ENCODE results near the gene RPAP3. TPM values are rescaled to one million over a fixed set of nuclear protein-coding genes. Genes with fewer than 3 reads are reported as not detected.

RPAP3 gene
- total RNA-seq, 1 experiment from 2014 or later, result 48.9 TPM

DNA sequence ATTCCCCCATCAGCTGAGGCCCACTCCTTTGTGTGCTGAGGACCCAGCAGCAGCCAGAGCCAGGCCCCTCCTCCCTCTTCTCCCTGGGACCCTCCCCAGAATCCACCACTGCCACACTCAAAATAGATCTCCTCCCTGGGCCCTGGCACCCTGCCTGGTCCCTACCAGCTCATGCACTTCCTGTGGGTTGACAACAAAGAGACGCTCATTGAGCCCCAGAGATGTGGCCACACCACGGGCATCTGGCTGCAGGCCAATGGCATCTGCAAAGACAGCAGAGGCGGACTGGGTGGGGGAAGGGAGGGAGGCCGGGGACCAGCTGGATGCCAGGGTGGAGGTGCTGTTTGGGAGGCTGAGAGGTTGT, 35.5 kb upstream of the RPAP3 start:
- Histone ChIP-seq H2BK20ac (ENCODE audit: low read depth, low read length, poor library complexity, severe bottlenecking) (no peak overlapping the region), H2AK5ac (ENCODE audit: insufficient read length, low read length) (no peak overlapping the region), H3K9me3 (ENCODE audit: control insufficient read depth, low read depth, low read length) (no peaks in the 10 kb centered on the region), H3K79me1 (ENCODE audit: insufficient read depth, low read depth, low read length, poor library complexity, severe bottlenecking) (no peaks in the 10 kb centered on the region), H3K56ac (ENCODE audit: insufficient read length, low read depth, low read length) (no peak overlapping the region), H3K18ac (ENCODE audit: insufficient read length, low read depth, low read length) (no peak overlapping the region), H3K9ac (ENCODE audit: extremely low read depth, insufficient read length, low read length) (no peak overlapping the region), H3K27ac (ENCODE audit: insufficient read length, low read depth, low read length) (no peak overlapping the region), H2AFZ (ENCODE audit: low read length) (no peak overlapping the region), H3K4ac (ENCODE audit: low read depth, low read length) (no peak overlapping the region), H4K5ac (ENCODE audit: insufficient read length, low read depth, low read length) (no peak overlapping the region), H3K27me3 (ENCODE audit: insufficient read depth, low read length) (no peaks in the 10 kb centered on the region), H2BK15ac (ENCODE audit: low read depth, low read length) (no peak overlapping the region), H4K20me1 (ENCODE audit: control insufficient read depth, insufficient read depth, insufficient read length) (no peaks in the 10 kb centered on the region), H3K14ac (ENCODE audit: insufficient read depth, low read length) (no peak overlapping the region), H2BK5ac (ENCODE audit: insufficient read length, low read length) (no peak overlapping the region), H3K23me2 (ENCODE audit: insufficient read length, low read depth, low read length, poor library complexity, severe bottlenecking) (no peaks in the 10 kb centered on the region), H2BK12ac (ENCODE audit: insufficient read length, low read depth, low read length) (no peak overlapping the region), H3K79me2 (ENCODE audit: insufficient read depth, low read length) (no peaks in the 10 kb centered on the region), H2BK120ac (ENCODE audit: low read depth, low read length, poor library complexity, severe bottlenecking) (no peak overlapping the region), H3K23ac (ENCODE audit: insufficient read length, low read depth, low read length) (no peak overlapping the region), H3K4me1 (ENCODE audit: insufficient read depth, low read length) (no peaks in the 10 kb centered on the region; the same call in 1 of the 2 replicates), H3K4me2 (ENCODE audit: insufficient read depth, insufficient read length, low read length) (no peak overlapping the region), H4K8ac (replicated peaks; ENCODE audit: insufficient read length, low read depth, low read length) (no peak overlapping the region), H4K91ac (ENCODE audit: insufficient read length, low read depth, low read length) (no peak overlapping the region), H3T11ph (ENCODE audit: low read length) (no peak overlapping the region)
- no peak for DNase-seq
- Mint-ChIP-seq H3K27ac (no peak overlapping the region; a peak in 1 of 7 replicates), H3K4me1 (peaks cover 26 to 39% of the 10 kb centered on the region in 2 experiments), H3K27me3 (ENCODE audit: low read depth) (peaks cover 7% of the 10 kb centered on the region), H3K4me3 (no peak overlapping the region), H3K9me3 (no peaks in the 10 kb centered on the region), H3K36me3 (ENCODE audit: insufficient read depth in 1 of 3, low read depth in 3 of 3) (no peaks in the 10 kb centered on the region; a peak in 1 of 7 replicates)
- no CpG with 5 or more reads among the region's 4 CpGs for WGBS (ENCODE audit: extremely low coverage, insufficient read length, low lambda C conversion rate)
- TF ChIP-seq, protein P1, sequence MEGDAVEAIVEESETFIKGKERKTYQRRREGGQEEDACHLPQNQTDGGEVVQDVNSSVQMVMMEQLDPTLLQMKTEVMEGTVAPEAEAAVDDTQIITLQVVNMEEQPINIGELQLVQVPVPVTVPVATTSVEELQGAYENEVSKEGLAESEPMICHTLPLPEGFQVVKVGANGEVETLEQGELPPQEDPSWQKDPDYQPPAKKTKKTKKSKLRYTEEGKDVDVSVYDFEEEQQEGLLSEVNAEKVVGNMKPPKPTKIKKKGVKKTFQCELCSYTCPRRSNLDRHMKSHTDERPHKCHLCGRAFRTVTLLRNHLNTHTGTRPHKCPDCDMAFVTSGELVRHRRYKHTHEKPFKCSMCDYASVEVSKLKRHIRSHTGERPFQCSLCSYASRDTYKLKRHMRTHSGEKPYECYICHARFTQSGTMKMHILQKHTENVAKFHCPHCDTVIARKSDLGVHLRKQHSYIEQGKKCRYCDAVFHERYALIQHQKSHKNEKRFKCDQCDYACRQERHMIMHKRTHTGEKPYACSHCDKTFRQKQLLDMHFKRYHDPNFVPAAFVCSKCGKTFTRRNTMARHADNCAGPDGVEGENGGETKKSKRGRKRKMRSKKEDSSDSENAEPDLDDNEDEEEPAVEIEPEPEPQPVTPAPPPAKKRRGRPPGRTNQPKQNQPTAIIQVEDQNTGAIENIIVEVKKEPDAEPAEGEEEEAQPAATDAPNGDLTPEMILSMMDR (conservative IDR thresholded peaks at IDR 0.05), result no peak

Data from H9 (cell line).